ENCODE measurements around the gene DDAH1. TPM values are rescaled to one million over a fixed set of nuclear protein-coding genes. Genes with fewer than 3 reads are reported as not detected.
"Not testable (repeated sequence)": the region's sequence is repeated elsewhere in the genome, so short reads cannot be mapped to it uniquely, and the experiment has no call there.

Gene DDAH1
- total RNA-seq, result 10 to 100 TPM; 17.5 to 64.2 (median 40.0) TPM

GRCh38 chr1:85465099-85465785, at the start of gene DDAH1:
DDAH1 (minus strand) TSS chr1:85465159; CDS start chr1:85465045, 114 bp downstream.
- Histone ChIP-seq H3K27me3 (no peaks in the 10 kb centered on the region), H3K36me3 (no peaks in the 10 kb centered on the region), H3K4me3 (replicated peaks in 1 of 3) (peak within 1 kb of the TSS; percentile 68 to 87 (median 73)), H3K27ac (peak within 1 kb of the TSS; percentile 43 to 87 (median 85)), H3K9me3 (no peaks in the 10 kb centered on the region), H3K4me1 (peaks cover 11 to 18% of the 10 kb centered on the region in 2 donors)
- DNase-seq, result peak; percentile 83 to 85
- intact Hi-C loops (cut with DNase I), result loop anchor here (10.0 kb wide), 1 partner anchor 130 kb away; no protein-coding TSS in a partner anchor
- WGBS, 2 donors, result 5 to 12% methylated on average over 6 to 20 of the region's 56 CpGs
- peak in 1 of 2 donors; percentile 77 for TF ChIP-seq POLR2A (IDR thresholded peaks at IDR 0.05)
- no peak for TF ChIP-seq CTCF (IDR thresholded peaks at IDR 0.05)

GRCh38 chr1:85513998-85514397, 49.0 kb upstream of the DDAH1 start:
- H3K9me3 ChIP-seq; H3K27me3 ChIP-seq; H3K27ac ChIP-seq; H3K36me3 ChIP-seq; H3K4me1 ChIP-seq; DNase-seq; H3K4me3 ChIP-seq (replicated peaks in 1 of 3); intact Hi-C loops (cut with DNase I): not testable (repeated sequence)
- WGBS, 2 donors, result 95 to 98% methylated on average over 4 of the region's 4 CpGs

GRCh38 chr1:85504417-85504816, 39.5 kb upstream of the DDAH1 start:
- Histone ChIP-seq H3K9me3 (no peaks in the 10 kb centered on the region), H3K27me3 (no peaks in the 10 kb centered on the region), H3K27ac (no peak overlapping the region), H3K4me3 (replicated peaks in 1 of 3) (no peak overlapping the region), H3K36me3 (no peaks in the 10 kb centered on the region), H3K4me1 (peaks cover 0 to 4% of the 10 kb centered on the region in 2 donors)
- TF ChIP-seq POLR2A (IDR thresholded peaks at IDR 0.05), result no peak
- TF ChIP-seq CTCF (IDR thresholded peaks at IDR 0.05), result no peak
- no peak for DNase-seq
- 88 to 91% methylated on average over 1 of the region's 1 CpG for WGBS, 2 donors
- intact Hi-C loops (cut with DNase I), result loop anchor here (10.0 kb wide), 1 partner anchor 200 kb away; no protein-coding TSS in a partner anchor

GRCh38 chr1:85502625-85503083, 37.7 kb upstream of the DDAH1 start:
- Histone ChIP-seq H3K27me3 (no peaks in the 10 kb centered on the region), H3K4me3 (replicated peaks in 1 of 3) (no peak overlapping the region), H3K36me3 (no peaks in the 10 kb centered on the region), H3K4me1 (peaks cover 0 to 4% of the 10 kb centered on the region in 2 donors), H3K9me3 (no peaks in the 10 kb centered on the region), H3K27ac (no peak overlapping the region)
- peak; percentile 24 to 70 (median 56) for TF ChIP-seq CTCF (IDR thresholded peaks at IDR 0.05)
- TF ChIP-seq POLR2A (IDR thresholded peaks at IDR 0.05), result no peak
- intact Hi-C loops (cut with DNase I), result loop anchor here (10.0 kb wide), 1 partner anchor 198 kb away; no protein-coding TSS in a partner anchor
- WGBS, 2 donors, result 38 to 42% methylated on average over 3 of the region's 3 CpGs
- peak; percentile 64 to 66 for DNase-seq

- H3K27ac ChIP-seq, result no peak overlapping the region
- H3K4me3 ChIP-seq (replicated peaks in 1 of 3), result no peak overlapping the region
- H3K9me3 ChIP-seq, result no peaks in the 10 kb centered on the region
- H3K27me3 ChIP-seq, result no peaks in the 10 kb centered on the region
- H3K4me1 ChIP-seq, result peaks cover 0 to 4% of the 10 kb centered on the region in 2 donors
- intact Hi-C loops (cut with DNase I), result loop anchor here (10.0 kb wide), 1 partner anchor 197 kb away; no protein-coding TSS in a partner anchor
- WGBS, 2 donors, result 71 to 73% methylated on average over 4 of the region's 4 CpGs
- H3K36me3 ChIP-seq, result no peaks in the 10 kb centered on the region
- DNase-seq, result no peak
- TF ChIP-seq POLR2A (IDR thresholded peaks at IDR 0.05), result no peak
- TF ChIP-seq CTCF (IDR thresholded peaks at IDR 0.05), result no peak
Measured at GRCh38 chr1:85502171-85502570, 37.2 kb upstream of the DDAH1 start.
